HG03442 (cell line): ENCODE data around the gene DNM1L.

ENCODE experiments used
- ATAC-seq: cut with Tn5 transposase; IDR thresholded peaks from one replicate; pipeline ENCODE4 v1.9.1; 2021; ENCODE audit warnings: mild to moderate bottlenecking, moderate library complexity; ENCODE audit not compliant: unreplicated experiment

Gene DNM1L

DNA sequence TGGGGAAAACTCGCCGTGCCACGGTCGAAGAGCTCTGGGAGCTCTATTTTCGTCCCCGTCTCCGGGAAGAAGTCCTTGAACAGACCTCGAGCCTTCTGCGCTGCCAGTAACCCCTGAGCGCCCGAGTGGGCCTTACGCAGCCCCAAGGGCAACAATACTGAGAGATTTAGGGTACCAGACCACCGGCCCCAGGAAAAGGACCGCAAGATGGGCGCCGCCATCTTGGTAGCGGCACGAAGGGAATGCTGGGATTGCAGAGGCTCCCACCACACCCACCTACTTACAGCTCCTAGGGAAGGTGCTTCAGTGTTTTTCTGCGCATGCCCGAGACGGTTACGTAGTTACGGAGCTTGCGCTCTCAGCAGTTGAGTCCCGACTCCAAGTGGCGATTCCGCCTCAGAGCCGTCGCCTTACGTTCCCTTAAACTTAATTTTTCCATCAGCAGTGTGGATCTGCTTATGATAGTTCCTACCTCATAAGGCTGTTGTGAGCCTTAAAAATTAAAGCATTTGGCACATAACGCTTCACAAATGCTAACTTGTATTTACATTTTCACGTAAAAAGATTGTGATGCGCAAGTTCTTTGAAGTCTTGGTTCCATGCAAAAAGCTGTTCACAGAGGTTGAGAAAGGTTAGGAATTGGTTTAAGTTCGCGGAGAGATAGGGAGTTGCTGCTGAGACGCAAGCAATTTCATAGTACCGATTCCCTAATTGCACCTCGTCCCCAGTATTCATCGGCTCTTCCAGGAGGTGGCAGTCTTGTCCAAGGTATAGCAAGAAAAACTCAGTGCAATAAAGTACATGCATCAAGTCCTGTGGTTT lies 76.8 kb downstream of the DNM1L start, which contains the start of gene YARS2:
YARS2 (minus strand) TSS at position 244 of the 822 bp plus-strand sequence; CDS start at position 221, 23 bp downstream.
- peak; percentile 85 for ATAC-seq

DNA sequence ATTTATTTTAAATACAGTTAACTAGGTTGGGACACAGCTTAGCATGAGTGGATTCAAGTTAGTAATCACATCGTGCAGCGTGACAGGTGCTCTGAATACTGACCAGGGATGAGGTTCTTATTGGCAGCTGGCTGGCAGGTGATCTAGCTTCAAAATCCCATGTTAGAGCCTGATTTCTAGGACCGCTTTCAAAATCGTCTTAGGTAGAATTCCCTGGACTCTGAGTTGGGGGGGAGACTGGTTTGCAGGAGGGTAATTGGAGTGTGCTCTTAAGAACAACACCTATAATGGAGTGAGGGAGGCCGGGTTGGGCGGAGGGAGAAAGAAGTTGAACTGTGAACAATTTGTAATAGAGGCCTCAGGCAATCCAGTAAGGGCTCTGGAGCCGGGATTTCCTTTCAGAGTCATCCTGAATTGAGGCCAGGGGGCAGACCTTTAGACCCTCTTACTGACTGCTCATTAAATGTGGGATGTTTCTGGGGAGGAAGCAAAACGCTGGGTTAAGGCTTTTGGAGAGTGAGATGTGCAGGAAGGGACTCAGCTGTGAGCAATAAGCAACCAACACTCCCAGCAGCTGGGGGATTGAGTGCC lies 77.5 kb downstream of the DNM1L start:
- ATAC-seq = no peak

DNA sequence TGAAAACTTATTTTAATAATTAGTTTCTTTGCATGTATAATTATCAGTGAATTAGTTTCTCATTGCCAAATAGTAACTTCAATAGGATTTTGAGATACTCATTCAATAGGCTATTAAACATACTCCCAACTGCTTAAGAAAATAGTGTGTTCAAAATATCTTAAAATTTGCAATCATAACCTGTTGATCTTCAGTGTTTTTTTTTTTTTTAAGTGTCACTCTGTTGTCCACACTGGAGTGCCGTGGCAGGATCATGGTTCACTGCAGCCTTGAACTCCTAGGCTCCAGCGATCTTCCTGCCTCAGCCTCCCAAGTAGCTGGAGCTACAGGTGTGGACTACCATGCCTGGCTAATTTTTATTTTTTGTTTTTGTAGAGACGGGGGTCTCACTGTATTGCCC lies 78.1 kb downstream of the DNM1L start:
- ATAC-seq = no peak

DNA sequence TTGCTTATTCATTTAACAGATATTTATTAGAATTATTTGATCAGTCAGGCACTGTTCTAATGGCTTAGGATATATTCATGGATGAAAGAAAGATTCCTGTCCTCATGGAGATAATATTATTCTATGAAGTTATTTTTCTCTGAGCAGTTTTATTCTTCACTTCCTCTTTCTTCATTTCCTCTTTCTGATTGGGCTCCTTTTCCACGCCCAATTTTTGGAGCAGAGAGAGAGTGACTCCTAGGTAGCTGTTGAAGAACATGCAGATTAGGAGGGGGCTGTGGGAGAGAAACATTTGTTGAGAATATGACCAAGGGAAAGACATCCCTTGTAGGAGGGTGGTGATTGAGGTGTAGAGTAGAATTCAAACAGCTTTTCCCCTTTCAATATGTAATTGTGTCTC lies 82.6 kb downstream of the DNM1L start:
- ATAC-seq = no peak

GRCh38 chr12:32765906-32766305 lies 86.8 kb downstream of the DNM1L start:
- ATAC-seq = no peak

- ATAC-seq = no peak
Observed at GRCh38 chr12:32768518-32768917, 89.4 kb downstream of the DNM1L start.

- no peak for ATAC-seq
Observed at GRCh38 chr12:32770141-32770540, 91.0 kb downstream of the DNM1L start.

DNA sequence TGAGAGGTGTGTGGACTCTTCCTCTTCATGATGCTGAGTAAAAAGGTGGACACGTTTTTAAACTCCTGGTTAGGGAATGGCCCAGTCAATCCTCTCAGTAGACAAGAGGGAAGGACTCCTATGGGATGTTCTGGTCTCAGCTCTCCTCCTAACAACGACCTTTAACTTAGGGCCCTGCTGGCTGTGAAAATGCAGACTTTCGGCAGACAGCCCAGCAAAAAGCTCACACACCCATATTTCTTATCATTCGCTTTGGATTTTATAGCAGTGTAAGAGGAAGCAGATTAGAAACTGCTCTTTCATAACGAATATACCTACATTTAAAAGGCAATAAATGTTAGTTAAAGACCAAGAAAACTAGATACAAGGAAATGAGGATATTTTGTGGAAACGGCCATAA lies 94.6 kb downstream of the DNM1L start:
- ATAC-seq = no peak

GRCh38 chr12:32776258-32776657 lies 97.2 kb downstream of the DNM1L start:
- ATAC-seq = no peak

GRCh38 chr12:32777159-32777558 lies 98.1 kb downstream of the DNM1L start:
- ATAC-seq = peak; percentile 58

- no peak for ATAC-seq
Observed at GRCh38 chr12:32777691-32778175, 98.6 kb downstream of the DNM1L start.

DNA sequence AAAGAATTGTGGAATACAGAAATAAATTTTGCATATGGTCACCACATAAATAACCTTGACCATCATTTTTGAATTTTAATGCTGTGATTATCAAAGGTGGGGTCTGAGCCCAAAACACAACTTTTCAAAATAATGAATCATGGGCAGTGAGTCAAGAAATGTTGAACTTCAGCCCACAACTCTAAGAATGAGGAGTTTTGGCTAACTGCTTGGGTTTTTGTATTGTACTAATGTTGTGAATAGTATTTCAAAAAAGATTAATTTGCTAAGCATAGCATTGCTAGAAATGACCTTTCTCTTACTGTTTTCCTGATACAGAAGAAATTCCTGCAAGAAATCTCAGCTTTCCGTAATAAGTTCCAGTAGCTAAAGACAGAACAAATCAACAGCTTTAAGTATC lies 101.0 kb downstream of the DNM1L start:
- ATAC-seq = no peak

DNA sequence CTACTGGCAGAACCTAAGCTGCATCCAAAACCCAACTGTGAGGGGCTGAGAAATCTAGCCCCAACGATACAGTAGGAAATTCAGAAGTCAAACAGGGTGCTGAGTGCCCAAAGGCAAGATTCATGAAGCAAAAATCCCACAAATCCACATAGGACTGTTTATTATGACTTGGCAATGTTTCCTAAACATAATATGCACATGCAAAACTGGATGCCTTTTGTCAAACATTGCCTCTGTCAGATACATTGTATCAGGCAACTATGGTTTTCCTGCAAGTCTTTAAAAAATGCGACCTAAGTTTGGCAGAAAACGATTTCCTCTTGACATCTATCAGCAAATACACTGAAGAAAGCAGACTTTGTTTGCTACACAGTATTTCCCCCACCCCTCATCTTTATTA lies 103.9 kb downstream of the DNM1L start:
- ATAC-seq = no peak

DNA sequence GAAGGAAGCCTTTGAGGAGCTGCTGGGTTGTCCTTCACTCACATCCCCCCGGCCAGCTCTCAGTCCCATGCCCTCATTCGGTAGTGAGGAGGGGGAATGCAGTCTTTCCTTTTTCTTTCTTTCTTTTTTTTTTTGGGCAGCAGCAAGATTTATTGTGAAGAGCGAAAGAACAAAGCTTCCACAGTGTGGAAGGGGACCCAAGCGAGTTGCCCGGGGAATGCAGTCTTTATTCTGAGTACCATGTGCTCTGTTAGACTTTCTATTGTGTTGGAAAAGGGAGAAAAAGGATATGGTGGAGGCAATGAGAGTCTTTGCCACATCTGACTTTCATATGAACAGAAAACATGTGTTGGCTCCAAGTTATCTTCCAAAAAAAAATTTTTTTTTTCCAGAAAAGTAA lies 106.5 kb downstream of the DNM1L start:
- ATAC-seq = no peak

GRCh38 chr12:32788405-32788804 lies 109.3 kb downstream of the DNM1L start:
- ATAC-seq = no peak

DNA sequence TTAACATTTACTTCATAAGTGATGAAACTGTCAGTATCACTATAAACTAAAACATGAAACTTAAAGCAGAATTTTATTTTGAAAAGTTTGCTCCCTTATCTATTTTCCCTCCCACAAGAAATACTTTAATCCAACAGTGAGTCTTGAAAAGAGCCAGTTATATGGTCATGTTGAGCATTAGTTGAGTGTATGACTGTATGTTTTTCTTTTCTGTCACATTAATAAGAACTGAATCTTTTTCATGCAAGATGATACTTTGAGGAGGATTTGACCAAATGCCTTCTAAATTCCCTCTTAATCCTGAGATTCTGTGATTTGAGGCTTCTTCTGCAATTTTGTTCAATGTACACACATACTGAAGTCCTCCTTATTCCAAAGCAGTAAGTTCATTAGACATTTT lies 110.3 kb downstream of the DNM1L start:
- no peak for ATAC-seq

DNA sequence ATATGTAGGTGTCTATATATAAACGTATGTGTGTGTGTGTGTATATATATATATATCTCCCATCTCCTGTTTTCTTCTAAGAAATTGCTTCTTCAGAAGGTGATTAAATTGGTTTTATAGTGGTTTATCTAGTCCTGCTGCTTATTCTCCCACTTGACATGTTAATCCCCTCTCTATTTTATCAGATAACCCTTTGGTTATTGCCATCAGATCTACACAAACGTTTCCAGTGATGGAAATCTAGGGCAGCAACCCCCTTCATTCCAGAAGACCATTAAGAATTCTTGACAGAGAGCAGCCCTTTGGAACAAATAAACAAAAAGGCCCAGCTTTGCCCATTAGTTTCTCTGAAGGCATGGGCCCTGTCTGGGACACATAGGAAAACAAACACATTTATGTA lies 110.8 kb downstream of the DNM1L start:
- ATAC-seq = no peak

DNA sequence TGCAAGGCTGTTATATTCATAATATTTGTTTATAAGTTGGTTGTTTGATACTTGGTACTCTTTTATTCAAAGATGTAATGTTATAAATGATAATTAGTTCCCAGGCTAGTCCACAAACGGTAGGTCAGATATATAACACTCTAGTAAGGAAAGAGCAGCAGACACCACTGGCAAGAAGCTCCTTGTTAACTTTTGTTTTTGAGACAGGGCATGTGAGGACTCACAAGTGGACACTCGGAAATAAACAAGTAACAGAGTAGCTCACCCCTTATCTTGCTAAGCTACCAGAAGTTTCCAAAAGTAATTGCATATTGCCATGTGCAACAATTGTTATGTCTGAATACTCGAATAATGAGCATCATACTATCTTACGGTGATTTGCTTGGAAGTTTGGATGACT lies 115.2 kb downstream of the DNM1L start:
- ATAC-seq = no peak
